GM19099 (cell line): Measurements from ENCODE around the gene INPP5A.

ENCODE experiments used
- POLR2A ChIP-seq: IDR thresholded peaks from 3 replicates; pipeline ENCODE4 v1.6.1; 2011; ENCODE audit warnings: low read depth; ENCODE audit not compliant: insufficient read length; ENCODE audit errors: extremely low read depth

The INPP5A gene

DNA sequence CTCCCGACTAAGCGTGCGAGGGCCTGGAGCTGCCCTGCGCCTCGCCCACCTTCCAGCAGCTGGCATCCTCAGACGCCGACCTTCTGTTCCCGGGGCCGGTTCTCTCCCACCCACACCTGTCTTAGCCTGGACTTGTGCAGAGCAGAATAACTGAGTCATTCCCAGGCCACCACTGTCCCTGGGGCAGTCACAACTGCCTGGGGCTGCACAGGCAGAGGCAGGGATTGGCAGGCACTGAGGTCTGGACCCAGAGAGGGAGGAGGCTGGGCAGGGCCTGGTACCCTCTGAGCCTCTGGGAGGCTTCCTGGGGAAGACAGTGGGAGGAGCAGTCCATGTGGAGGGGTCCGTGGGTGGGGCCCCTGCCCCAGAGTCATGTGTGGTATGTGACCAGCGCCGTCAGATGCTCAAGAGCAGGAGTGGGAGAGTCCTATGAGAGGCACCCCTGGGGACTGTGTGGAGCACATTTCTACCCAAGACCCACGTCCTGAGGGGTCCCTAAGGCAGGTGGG, 174.1 kb downstream of the INPP5A start:
- no peak for TF ChIP-seq POLR2A

DNA sequence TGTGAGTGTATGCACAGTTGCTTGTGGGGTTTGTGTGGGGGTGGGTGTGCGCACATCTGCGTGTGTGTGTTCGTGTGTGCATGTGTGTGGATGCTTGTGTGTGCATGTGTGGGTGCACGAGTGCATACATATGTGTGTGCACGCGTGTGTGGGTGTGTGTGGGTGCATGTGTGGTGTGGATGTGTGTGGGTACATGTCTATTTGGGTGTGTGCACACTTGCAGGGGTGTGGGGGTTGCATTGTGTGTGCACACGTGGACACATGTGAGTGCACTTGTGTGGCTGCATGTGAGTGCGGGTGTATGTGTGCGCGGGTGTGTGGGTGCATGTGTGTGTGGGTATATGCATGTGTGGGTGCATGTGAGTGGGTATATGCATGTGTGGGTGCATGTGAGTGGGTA, 174.7 kb downstream of the INPP5A start:
- TF ChIP-seq POLR2A: no peak

- TF ChIP-seq POLR2A: no peak
These were observed 175.2 kb downstream of the INPP5A start for GRCh38 chr10:132712743-132713142.

GRCh38 chr10:132713421-132714095, 176.0 kb downstream of the INPP5A start:
- TF ChIP-seq POLR2A: no peak

- no peak for TF ChIP-seq POLR2A
These were observed 176.8 kb downstream of the INPP5A start for GRCh38 chr10:132714096-132714985.

- TF ChIP-seq POLR2A: no peak
These were observed 177.6 kb downstream of the INPP5A start for GRCh38 chr10:132714986-132715775.

DNA sequence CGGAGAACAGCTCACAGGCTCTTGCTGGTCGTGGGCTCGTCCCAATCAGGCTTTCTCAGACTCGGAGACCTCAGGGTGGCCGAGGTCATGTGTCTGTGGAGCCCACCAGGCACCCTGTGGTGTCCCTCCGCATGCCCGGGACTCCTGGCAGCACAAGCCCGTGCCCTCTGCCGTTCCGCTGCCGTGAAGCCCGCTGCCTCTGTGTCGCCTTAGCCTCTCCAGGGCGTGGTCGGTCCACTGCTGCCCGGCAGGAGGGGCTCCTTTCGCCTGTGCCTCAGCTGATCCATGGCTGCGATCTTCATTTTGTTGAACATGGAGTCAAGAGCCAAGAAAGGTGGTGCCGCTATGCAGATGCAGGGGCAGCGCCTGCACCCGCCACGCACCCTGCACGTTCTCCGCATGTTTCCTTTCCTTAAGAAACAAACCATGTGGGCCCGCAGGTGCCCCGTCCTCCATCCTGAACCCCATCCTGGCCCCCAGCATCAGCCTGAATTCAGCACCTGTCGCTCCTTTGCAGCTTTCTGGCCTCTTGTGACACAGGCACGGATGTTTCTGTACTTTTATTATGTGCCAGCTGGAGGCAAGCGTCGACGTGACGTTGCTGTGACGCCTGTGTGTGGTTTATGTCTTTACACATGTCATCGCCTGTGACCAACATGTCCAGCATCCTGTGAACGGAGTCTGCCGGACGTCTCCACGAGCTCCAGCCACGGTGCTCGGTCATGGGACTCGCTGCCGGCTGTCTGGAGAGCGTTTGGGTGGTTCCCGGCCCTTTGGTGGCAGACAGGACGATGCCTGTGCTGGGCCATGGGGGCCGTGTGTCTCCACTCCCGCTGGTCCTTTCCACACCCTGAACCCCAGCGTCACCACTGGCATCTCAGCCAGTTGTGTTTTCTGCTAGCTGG, 178.4 kb downstream of the INPP5A start:
- no peak for TF ChIP-seq POLR2A

DNA sequence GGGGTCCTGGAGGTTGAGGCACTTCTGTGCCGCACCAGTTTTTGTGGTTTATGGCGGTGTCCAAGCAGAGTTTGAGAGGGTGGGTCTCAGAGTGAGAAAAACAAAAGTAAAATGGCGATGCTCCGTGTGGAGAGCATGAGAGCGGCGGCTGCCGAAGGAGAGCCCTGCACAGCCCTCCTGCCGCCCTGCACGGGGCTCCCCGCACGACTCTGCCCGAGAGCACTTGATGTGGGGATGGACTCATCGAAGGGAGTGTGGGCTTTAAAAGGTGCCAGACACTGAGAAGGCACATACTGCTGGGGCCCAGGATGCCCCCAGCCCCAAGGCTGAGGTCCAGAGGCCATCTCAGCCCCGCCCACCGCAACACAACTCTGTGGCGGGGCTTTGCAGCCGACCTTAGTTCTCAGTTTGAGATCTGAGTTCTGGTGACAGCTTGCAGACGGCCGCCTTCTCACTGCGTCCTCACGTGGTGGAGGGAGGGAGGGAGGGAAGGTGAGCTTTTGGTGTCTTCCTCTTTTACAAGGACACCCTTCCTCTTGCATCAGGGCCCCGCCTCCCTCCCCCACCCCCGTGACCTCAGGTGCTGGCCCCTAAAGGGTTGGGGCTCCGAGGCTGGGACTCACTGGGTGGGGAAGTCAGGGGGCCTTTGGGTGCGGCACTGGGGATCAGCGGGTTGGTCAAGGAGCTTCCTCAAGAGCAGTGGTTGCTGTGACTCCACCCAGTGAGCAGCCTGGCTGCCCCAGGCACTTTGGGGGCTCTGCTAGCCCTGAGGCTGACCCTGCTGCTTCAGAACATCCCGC, 179.3 kb downstream of the INPP5A start:
- no peak for TF ChIP-seq POLR2A

- no peak for TF ChIP-seq POLR2A
These were observed 184.1 kb downstream of the INPP5A start for GRCh38 chr10:132721725-132722124.

DNA sequence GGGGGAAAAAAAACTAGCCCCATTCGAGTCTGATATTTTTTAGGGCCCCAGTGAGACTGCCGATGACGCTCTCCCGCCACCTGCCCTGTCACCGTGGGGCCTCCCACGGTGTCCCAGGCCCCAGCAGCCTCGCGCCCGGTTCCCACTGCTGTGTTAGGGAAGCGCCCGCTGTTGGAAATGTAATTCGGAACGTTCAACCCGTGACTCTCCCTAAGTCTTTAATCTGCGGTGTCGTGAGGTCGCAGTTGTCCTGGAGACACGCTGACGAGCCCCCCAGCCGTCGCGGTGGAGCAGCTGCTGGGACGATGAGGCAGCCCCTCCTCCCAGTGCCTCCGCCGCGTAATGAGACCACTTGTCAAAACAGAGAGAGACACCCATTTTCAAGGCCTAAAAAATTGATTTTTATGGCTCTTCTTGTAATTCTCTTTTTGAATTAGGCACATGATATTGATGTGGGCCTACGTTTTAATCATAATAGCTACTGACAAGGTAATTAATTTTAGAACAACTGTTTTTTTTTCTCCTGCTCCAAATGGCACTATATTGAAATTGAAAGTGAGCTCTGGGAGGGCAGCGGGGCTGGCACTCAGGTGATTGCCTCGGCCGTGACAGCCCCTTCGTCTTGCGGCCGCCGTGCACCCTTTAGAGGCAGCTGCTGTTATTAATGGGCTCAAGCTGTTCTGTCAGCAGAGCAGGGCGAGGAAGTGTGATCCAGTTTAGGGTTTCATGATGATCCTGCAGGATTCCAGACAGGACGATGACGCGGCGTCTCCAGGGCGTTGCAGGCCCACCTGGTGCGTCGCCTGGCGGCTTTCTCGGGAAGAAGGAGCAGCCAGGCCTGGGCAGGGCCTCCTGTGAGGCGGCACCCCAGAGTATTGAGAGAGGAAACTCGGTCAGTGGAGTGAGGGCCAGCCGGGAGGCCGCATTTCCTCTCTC, 185.1 kb downstream of the INPP5A start:
- no peak for TF ChIP-seq POLR2A

- no peak for TF ChIP-seq POLR2A
These were observed 185.9 kb downstream of the INPP5A start for GRCh38 chr10:132723330-132723970.

- no peak for TF ChIP-seq POLR2A
These were observed 186.9 kb downstream of the INPP5A start for GRCh38 chr10:132724446-132724845.
